ENCODE data around the gene SHOC2.

Gene SHOC2

DNA sequence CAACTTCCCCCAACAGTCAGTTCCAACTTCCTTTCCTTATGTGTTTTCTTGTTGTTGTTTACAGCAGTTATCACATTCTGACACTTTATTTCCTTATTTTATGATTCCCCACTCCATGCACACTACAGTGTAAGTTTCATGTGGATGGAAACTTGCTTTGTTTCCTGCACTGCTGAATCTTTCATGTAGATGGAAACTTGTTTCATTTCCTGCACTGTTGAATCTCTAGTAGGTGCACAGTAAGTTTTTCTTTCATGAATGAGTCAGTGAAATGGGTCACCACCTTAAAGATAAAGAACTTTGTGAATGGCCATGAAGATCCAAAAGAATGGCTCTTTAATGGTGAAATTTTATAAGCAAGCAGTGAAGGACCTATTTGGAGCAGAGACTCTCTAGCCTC is 61.4 kb downstream of the SHOC2 start:
- no peak overlapping the region for H3K4me3 ChIP-seq (ENCODE audit: low read depth, low read length)
- no peak for DNase-seq (ENCODE audit: low read depth)
- TF ChIP-seq, protein P1, sequence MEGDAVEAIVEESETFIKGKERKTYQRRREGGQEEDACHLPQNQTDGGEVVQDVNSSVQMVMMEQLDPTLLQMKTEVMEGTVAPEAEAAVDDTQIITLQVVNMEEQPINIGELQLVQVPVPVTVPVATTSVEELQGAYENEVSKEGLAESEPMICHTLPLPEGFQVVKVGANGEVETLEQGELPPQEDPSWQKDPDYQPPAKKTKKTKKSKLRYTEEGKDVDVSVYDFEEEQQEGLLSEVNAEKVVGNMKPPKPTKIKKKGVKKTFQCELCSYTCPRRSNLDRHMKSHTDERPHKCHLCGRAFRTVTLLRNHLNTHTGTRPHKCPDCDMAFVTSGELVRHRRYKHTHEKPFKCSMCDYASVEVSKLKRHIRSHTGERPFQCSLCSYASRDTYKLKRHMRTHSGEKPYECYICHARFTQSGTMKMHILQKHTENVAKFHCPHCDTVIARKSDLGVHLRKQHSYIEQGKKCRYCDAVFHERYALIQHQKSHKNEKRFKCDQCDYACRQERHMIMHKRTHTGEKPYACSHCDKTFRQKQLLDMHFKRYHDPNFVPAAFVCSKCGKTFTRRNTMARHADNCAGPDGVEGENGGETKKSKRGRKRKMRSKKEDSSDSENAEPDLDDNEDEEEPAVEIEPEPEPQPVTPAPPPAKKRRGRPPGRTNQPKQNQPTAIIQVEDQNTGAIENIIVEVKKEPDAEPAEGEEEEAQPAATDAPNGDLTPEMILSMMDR (IDR thresholded peaks at IDR 0.05; ENCODE audit: low read depth, low read length) = no peak
- TF ChIP-seq, protein P2, sequence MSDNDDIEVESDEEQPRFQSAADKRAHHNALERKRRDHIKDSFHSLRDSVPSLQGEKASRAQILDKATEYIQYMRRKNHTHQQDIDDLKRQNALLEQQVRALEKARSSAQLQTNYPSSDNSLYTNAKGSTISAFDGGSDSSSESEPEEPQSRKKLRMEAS (IDR thresholded peaks at IDR 0.05; ENCODE audit: low read depth, low read length) = no peak
- TF ChIP-seq POLR2A (IDR thresholded peaks at IDR 0.05; ENCODE audit: extremely low read depth, insufficient read length) (no peak), MYC (IDR thresholded peaks at IDR 0.05; ENCODE audit: low read depth, low read length) (no peak)

DNA sequence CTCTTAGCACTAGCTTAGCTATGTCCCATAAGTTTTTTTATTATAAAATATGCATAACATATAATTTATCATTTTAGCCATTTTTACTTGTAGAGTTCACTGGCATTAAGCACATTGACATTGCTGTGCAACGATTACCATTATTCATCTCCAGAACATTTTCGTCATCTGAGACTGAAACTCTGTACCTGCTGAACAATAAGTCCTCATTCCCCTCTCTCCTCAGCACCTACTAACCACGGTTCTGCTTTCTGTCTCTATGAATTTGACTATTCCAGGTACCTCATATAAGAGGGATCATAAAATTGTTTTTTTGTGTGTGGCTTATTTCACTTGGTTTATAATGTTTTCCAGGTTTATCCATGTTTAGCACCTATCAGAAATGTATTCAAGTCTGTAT is 64.1 kb downstream of the SHOC2 start:
- H3K4me3 ChIP-seq (ENCODE audit: low read depth, low read length) = no peak overlapping the region
- no peak for DNase-seq (ENCODE audit: low read depth)
- TF ChIP-seq POLR2A (IDR thresholded peaks at IDR 0.05; ENCODE audit: extremely low read depth, insufficient read length) (no peak), MYC (IDR thresholded peaks at IDR 0.05; ENCODE audit: low read depth, low read length) (no peak)
- TF ChIP-seq, protein P2 (IDR thresholded peaks at IDR 0.05; ENCODE audit: low read depth, low read length) = no peak
- TF ChIP-seq, protein P1 (IDR thresholded peaks at IDR 0.05; ENCODE audit: low read depth, low read length) = no peak

DNA sequence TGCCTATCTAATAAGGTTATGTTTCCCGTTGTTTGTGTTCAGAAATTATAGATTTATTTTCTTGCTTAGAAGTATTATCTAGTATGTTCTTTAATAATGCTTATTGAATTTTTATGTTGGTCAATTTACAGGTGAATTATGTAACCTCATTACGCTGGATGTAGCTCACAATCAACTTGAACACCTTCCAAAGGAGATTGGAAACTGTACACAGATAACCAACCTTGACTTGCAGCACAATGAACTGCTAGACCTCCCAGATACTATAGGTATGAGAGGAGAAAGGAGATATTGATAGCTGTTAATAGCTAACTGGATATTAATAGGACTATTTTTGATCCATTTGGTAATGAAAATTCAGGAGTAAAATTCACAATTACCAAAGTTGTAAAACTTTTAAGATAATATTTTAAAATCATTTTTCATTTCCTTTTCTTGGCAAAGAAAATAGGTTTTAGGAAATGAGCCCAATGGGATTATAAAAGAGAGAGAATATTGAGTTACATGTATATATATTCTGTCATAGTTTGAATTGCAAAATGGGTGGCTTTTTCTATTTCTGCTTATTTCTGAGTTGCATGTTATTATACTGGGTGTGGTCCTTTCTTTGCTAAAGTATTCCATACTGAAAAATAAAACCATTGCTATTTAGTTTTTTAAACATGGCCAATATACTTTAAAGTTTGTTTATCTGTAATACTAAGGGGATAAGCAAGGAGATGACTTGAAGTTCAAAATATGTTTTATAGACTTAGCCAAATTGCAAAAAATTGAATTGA is 66.3 kb downstream of the SHOC2 start:
- TF ChIP-seq, protein P1 (IDR thresholded peaks at IDR 0.05; ENCODE audit: low read depth, low read length) = no peak
- TF ChIP-seq MYC (IDR thresholded peaks at IDR 0.05; ENCODE audit: low read depth, low read length) = no peak
- TF ChIP-seq POLR2A (IDR thresholded peaks at IDR 0.05; ENCODE audit: extremely low read depth, insufficient read length) = no peak
- TF ChIP-seq, protein P2 (IDR thresholded peaks at IDR 0.05; ENCODE audit: low read depth, low read length) = no peak
- H3K4me3 ChIP-seq (ENCODE audit: low read depth, low read length) = no peak overlapping the region
- no peak for DNase-seq (ENCODE audit: low read depth)

DNA sequence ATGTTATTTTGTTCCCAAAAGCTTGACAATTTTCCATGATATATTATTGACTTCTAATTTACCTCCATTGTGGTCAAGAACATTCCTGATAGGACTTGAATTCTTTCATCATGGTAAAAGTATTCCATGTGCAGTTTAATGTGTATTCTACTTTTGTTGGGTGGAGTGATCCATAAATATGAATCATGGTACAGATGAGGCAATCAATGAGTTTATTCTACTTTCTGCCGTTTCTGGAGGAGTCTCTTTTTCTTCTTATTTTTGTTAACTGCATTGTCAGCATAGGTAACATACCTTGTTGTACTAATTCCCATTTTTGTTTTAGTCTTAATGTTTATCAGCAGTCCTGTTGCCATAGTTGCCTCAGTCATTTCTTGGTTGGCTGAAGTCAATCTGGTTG is 69.6 kb downstream of the SHOC2 start:
- DNase-seq (ENCODE audit: low read depth) = no peak
- H3K4me3 ChIP-seq (ENCODE audit: low read depth, low read length) = no peak overlapping the region
- TF ChIP-seq, protein P1 (IDR thresholded peaks at IDR 0.05; ENCODE audit: low read depth, low read length) = no peak
- TF ChIP-seq MYC (IDR thresholded peaks at IDR 0.05; ENCODE audit: low read depth, low read length) (no peak), POLR2A (IDR thresholded peaks at IDR 0.05; ENCODE audit: extremely low read depth, insufficient read length) (no peak)
- TF ChIP-seq, protein P2 (IDR thresholded peaks at IDR 0.05; ENCODE audit: low read depth, low read length) = no peak

DNA sequence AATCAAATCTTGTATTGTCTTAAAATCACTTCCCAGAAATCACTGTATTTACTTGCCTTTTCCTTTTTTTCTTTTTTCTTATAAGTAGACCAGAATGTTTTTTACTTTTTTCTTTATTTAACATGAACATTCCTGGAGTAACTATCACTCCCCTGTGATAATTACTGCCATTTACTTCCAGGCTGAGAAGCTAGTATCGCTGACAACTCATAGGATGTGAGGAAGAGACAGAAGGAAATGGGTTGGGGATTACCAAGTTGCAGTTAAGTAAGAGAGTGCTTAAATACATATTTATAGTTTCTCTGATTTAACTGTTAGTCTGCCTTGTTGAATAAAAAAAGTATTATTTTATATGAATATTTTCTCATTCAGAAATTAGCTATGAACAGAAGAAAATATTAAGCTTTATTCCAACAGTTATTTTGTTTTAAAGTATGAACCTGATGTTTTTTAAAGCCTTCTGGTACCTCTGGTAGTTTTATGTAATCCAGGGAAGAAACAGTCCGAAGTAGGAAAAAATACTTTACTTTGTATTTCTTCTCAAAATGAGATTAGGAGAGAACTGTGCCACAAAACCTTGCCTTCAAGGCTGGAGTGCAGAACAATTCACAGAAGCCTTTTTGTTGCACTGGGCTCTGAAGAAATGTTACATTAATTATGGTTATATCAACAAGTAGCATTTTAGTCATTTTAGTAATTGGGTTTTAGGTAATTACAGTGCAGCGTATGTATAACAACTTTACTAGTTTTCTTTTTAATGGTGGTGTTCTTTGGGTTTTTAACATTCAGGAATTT is 72.8 kb downstream of the SHOC2 start:
- TF ChIP-seq, protein P2 (IDR thresholded peaks at IDR 0.05; ENCODE audit: low read depth, low read length) = no peak
- TF ChIP-seq MYC (IDR thresholded peaks at IDR 0.05; ENCODE audit: low read depth, low read length) (no peak), POLR2A (IDR thresholded peaks at IDR 0.05; ENCODE audit: extremely low read depth, insufficient read length) (no peak)
- TF ChIP-seq, protein P1 (IDR thresholded peaks at IDR 0.05; ENCODE audit: low read depth, low read length) = no peak
- no peak overlapping the region for H3K4me3 ChIP-seq (ENCODE audit: low read depth, low read length)
- no peak for DNase-seq (ENCODE audit: low read depth)
